Limb (tissue), 2 donors: ENCODE measurements around the gene NR1D2.

Source experiments
- DNase-seq, 2 donors: peaks; one replicate each; pipeline ENCODE4 v3.0.0-alpha.2; 2016; ENCODE audit errors: extremely low spot score in 2 of 2

NR1D2 gene

GRCh38 chr3:23964537-23965235, 19.6 kb downstream of the NR1D2 start:
- DNase-seq: no peak

DNA sequence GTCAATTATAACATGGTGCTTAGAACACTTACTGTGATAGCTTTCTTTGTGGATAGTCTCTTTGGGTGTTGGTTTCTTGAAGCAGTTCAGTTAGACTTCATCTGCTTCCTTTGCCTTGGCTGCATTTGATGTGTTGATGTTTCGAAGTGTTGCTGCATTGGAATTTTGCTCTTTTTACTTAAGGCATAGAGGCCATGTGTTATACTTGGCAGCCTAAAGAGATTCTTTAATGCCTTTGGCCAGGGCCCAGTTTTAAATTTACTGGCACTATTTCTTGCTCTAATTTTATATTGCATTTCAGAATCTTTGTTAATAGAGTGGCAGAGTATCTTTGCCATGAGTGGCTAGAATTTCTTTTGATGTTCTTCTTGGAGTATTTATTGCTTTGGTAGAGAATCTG, 21.2 kb downstream of the NR1D2 start:
- peak in 1 of 2 donors; percentile 71 for DNase-seq

GRCh38 chr3:23968463-23969184, 23.5 kb downstream of the NR1D2 start:
- no peak for DNase-seq

DNA sequence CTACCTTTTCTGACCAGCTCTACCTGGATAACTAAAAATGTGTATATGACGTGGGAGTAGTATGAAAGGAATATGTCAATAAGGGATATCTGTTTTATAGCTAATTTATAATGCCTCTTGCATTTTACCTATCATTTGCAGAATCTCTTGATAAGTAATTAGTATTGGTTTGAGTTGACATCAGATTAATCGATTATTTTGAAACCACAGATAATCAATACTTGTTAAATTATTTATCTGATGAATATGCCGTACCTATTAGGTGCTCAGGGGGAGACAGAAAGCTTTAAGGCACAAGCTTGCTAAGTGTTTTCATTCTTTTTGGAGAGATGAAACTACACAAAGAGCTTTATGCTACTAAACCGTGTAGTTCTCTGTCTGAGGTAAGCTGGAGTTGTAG, 24.3 kb downstream of the NR1D2 start:
- DNase-seq: no peak

DNA sequence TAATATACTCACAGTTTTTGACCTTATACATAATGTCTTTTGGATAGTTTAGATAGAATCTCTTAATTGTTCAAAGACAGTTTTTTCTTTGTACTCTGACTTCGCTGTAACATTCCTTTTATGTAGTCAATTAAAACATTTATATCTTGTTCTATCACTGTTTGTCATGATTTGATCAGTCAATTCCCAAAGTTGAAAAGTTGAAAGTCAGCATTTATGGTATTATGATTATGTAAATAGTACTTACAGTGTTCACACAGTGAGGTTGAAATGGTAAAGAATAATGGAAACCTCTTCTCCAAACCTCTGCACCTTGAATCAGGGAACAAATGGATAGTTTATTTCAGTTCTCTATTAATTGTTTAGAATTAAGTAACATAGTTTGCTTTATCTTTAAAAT, 26.6 kb downstream of the NR1D2 start:
- DNase-seq: no peak

DNA sequence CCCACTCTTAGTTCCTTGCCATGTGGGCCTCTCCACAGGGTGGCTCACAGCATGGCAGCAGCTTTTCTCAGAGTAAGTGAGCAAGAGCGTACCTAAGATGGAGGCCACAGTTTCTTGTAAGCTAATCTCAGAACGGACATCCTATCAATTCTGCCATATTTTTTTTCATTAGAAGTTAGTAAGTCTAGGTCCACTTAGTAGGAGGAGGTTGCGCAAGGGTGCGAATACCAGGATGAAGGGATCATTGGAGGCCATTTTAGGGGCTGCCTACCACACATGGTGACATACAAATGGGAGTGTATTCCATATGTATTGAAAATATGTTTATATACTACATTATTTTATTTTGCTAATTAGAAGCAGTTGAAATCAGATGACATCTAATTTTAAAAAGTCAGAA, 31.5 kb downstream of the NR1D2 start:
- DNase-seq: no peak

DNA sequence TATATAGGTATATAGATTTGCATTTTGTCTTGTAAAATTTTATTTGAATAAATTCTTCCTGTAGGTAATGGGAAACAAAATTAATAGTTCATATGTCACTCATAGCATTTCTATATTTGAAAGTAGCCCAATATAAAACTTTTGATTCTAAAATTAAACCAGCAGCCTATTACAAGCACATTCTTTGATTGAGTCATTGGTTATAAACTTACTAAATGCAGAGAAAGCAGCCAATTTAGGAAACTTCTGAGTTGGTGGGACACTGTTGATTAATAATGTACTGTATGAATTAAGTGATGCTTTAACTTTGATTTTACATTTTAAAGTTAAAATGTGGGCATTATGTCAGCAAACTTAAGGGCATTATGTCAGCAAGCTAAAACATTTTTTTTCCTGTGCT, 34.5 kb downstream of the NR1D2 start:
- no peak for DNase-seq

- no peak for DNase-seq
Observed at GRCh38 chr3:23981136-23981535, 36.0 kb downstream of the NR1D2 start.

DNA sequence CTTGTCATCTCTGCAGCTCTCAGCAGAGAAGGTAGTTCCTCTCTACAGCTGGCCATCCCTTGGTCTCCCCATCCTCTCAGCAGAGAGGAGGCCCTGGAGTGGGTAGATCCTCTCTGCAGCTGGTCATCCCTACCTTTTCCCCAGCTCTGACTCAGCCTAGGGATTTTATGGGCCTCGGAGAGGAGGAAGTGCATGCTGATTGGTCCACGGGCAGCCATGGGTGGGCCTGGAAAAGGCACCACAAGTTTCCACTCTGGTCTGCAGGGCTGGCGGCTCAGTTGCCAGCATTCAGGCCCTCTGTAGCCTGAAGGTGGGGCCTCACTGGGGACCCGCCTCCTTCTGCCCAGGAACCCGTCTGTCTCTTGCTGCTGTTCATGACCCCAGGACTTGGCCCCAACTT, 36.9 kb downstream of the NR1D2 start:
- DNase-seq: no peak

- DNase-seq: no peak
Observed at GRCh38 chr3:23984934-23985333, 39.8 kb downstream of the NR1D2 start.

DNA sequence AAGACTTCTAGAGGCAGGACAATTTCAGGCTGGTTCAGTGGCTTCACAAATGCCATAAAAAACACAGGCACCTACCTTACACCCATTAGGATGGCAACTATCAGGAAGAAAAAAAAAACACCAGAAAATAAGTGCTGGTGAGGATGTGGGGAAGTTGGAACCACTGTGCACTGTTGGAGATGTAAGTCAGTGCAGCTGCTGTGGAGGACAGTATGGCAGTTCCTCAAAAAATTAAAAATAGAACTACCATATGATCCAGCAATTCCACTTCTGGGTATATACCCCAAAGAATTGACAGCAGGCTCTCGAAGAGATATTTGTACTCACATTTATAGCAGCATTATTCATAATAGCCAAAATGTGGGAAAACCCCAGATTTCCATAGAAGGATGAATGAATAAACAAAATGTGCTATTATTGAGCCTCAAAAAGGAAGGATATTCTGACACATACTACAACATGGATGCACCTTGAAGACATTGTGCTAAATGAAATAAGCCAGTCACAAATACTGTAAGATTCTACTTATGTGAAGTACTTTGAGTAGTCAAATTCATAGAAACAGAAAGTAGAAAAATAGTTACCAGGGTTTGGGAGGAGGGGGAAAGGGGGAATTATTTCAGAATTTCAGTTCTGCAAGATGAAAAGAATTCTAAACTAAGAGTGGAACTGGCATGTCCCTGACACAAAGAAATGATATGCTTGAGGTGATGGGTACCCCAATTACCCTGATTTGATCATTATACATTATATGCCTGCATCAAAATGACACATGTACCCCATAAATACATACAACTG, 40.9 kb downstream of the NR1D2 start:
- DNase-seq: no peak

GRCh38 chr3:23987356-23987755, 42.3 kb downstream of the NR1D2 start:
- no peak for DNase-seq

- no peak for DNase-seq
Observed at GRCh38 chr3:23991306-23991682, 46.2 kb downstream of the NR1D2 start.

DNA sequence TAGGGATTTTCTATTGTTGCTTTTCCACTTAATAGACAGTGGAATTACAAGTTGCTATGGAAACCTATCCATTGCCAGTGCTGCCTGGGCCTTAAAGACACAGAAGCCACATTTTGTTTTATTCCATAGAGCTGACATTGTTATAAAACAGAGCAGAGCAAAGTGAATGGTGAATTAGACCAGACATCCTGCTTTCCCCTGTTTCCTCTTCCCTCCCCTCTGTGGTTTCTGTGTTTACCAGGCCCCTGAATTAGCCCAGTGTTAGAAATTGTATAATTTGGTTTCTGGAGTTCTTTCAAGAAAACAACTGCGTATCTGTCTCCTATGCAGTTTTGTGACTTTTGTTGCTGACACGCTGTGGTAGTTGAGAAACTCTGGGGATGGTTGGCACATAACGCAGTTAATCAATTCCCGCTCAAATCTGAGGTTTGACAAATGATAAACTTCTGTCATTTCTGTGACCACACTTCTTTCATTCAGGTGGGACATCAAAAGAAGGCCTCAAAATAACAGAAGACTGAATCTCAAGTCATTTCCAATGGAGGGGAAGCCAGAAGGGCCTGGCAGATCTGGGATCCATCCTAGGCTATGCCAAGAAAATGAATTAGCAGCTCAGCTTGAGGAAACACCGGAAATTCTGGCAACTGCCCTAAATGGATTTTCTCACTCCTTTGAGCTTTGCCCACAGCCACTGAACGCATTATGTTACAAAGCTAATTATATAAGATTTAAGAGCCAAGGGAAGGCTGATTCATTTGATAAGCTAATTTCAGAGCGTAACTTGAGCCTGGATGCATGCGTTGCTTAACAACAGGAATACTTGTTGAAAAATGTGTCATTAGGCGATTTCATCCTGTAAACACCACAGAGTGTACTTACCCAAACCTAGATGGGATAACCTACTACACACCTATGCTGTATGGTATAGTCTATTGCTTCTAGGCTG, 46.9 kb downstream of the NR1D2 start:
- no peak for DNase-seq

GRCh38 chr3:23993556-23994243, 48.6 kb downstream of the NR1D2 start:
- no peak for DNase-seq

GRCh38 chr3:23994244-23994569, 49.1 kb downstream of the NR1D2 start:
- DNase-seq: no peak

GRCh38 chr3:23995219-23995618, 50.1 kb downstream of the NR1D2 start:
- DNase-seq: no peak

GRCh38 chr3:23996095-23996524, 51.0 kb downstream of the NR1D2 start:
- no peak for DNase-seq

GRCh38 chr3:23999012-23999641, 54.0 kb downstream of the NR1D2 start:
- peak; percentile 71 to 86 for DNase-seq

- DNase-seq: no peak
Observed at GRCh38 chr3:24002129-24002528, 57.0 kb downstream of the NR1D2 start.
